AG04449 (cell line): ENCODE data around the gene HMX1.

Experiments
- CTCF ChIA-PET: fragments of 350-600 bp; formaldehyde crosslinking; extraction: SDS; loops from one replicate; lab custom pipeline; 2021; ENCODE audit warnings: antibody characterized with exemption; lab: Yijun Ruan, JAX
- POLR2A ChIA-PET: fragments of 400-600, 350-600 bp; formaldehyde crosslinking; extraction: SDS; loops from one replicate; lab custom pipeline; 2020; ENCODE audit warnings: antibody characterized with exemption, inconsistent platforms; lab: Yijun Ruan, JAX
- DNase-seq: peaks from one replicate; pipeline ENCODE4 v3.0.0-alpha.2; 2010; ENCODE audit warnings: low read depth, low spot score
- H3K4me3 ChIP-seq: 2 replicates; pipeline ENCODE4 v1.5.1; 2011; ENCODE audit warnings: low read depth, mild to moderate bottlenecking, control low read depth, low read length
- TF ChIP-seq, protein P1 (sequence below): IDR thresholded peaks from one replicate; pipeline ENCODE4 v1.5.1; 2011; ENCODE audit warnings: mild to moderate bottlenecking, moderate library complexity, low read length, control low read depth, inconsistent platforms; ENCODE audit not compliant: insufficient read depth; ENCODE audit errors: missing control alignments

HMX1 gene

GRCh38 chr4:8870647-8871416, 807 bp downstream of the HMX1 start:
- CTCF ChIA-PET = no interaction called here
- POLR2A ChIA-PET = no interaction called here
- TF ChIP-seq, protein P1, sequence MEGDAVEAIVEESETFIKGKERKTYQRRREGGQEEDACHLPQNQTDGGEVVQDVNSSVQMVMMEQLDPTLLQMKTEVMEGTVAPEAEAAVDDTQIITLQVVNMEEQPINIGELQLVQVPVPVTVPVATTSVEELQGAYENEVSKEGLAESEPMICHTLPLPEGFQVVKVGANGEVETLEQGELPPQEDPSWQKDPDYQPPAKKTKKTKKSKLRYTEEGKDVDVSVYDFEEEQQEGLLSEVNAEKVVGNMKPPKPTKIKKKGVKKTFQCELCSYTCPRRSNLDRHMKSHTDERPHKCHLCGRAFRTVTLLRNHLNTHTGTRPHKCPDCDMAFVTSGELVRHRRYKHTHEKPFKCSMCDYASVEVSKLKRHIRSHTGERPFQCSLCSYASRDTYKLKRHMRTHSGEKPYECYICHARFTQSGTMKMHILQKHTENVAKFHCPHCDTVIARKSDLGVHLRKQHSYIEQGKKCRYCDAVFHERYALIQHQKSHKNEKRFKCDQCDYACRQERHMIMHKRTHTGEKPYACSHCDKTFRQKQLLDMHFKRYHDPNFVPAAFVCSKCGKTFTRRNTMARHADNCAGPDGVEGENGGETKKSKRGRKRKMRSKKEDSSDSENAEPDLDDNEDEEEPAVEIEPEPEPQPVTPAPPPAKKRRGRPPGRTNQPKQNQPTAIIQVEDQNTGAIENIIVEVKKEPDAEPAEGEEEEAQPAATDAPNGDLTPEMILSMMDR = no peak
- no peak overlapping the region for H3K4me3 ChIP-seq
- no peak for DNase-seq

DNA sequence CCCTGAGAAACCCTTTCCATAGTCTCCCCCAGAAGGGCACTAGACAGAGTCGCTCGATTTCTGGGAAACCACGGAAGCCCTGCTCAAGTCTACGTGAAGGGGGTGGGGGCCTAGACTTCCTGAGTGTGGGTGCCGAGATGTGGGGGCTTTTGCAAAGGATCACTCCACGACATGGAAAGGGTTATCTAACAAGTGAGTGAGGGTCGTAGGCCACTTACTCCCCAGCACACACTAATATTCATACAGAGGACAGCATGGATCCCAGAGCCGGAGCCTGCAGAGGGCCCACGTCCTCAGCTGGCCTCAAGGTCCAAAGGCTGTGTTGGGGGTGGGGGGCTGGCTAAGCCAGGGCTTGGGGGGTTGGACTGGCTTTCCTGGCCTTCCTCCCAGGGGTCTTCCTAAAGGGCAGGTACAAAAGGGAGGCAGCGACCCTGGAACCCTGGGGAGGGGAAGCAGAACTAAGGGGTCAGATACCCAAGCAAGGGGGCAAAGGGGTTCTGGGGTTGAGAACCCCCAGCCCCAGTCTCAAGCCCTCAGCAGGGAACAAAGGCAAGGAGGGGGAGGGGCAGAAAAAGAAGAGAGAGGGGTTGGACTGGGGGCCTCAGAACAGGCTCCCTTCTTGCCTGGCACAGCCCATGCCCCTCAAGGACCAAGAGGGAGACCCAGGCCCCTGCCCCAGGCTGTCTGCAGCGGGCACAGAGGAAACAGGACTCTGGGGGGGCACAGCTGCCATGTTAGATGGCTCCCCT, 1.6 kb downstream of the HMX1 start:
- no peak overlapping the region for H3K4me3 ChIP-seq
- TF ChIP-seq, protein P1 = no peak
- ChIA-PET POLR2A (no interaction called here), CTCF (no interaction called here)
- no peak for DNase-seq

DNA sequence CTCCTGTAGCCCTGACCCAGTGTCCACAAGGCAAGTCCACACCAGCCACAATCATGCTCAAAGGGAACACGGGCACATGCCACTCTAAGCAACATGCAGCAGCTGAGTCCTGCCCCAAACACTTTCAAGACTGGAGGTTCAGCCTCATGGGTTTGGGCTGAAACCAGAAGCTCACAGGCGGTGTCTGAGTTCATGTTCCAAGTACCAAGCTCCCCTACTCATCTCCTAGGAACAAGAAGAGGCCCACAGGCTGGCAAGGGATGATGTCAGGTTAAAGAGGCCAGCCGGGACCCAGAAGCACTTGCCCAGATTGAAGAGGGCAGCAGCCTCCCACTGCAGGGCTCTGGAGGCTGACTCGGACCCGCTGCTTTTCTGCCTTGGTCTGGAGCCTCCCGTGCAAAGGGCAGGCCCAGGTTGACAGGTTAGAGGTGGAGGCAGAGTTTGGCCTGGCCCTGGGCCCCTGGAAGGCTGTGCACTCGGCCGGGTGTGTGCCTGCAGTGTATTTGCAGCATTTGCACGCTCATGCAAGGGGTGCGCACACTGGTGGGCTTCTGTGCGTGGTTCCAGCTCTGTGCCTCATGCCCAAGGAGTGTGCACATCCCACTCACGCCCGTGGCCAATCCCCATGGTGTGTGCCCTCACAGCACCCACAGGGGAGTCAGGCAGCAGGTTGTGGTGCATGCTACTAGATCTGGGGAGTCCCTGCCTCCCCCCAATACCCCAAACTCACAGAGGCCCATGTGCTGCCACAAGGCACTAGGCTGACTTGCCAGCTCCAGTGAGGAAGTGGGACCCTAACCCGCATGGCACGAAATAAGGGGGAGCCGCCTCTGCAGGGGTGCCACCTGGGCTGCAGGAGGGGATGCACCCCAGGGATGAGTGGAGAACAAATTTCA, 2.4 kb downstream of the HMX1 start:
- no peak for DNase-seq
- CTCF ChIA-PET = no interaction called here
- H3K4me3 ChIP-seq = no peak overlapping the region
- POLR2A ChIA-PET = no interaction called here
- TF ChIP-seq, protein P1 = no peak

GRCh38 chr4:8868321-8869001, 3.2 kb downstream of the HMX1 start:
- TF ChIP-seq, protein P1 = no peak
- ChIA-PET POLR2A (no interaction called here), CTCF (no interaction called here)
- H3K4me3 ChIP-seq = no peak overlapping the region
- no peak for DNase-seq

DNA sequence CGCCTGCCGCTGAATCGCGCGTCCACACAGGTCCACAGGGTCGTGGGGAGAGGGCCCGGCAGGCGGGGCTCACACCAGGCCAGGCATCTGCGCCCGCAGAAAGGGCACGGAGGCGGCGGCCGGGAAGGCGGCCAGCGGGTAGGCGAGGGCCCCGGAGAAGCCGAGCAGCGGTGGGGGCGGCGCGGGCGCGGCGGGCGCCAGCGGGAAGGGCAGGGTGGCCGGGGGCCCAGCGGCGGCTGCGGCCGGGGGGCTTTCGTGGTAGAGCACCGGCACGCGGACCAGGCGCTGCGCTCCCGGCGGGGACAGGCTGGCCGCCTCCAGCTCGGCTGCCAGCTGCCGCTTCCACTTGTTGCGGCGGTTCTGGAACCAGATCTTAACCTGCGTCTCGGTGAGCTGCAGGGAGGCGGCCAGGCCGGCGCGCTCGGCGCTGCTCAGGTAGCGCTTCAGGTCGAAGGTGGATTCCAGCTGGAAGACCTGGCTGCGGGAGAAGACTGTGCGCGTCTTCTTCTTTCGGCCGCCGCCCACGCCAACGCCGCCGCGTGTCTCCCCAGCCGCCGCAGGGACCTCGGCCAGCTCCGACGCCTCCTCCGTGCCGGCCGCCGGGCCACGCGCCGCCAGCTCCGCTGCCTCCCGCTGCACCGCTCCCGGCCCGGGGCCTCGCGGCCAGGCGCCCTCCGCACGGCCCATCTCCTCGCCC, 3.9 kb downstream of the HMX1 start:
- POLR2A ChIA-PET = no interaction called here
- TF ChIP-seq, protein P1 = no peak
- CTCF ChIA-PET = no interaction called here
- no peak for DNase-seq
- no peak overlapping the region for H3K4me3 ChIP-seq
